NCI-H128 (cell line): ENCODE measurements around the gene ZNF728.
"Not testable (repeated sequence)": the region's sequence is repeated elsewhere in the genome, so short reads cannot be mapped to it uniquely, and the experiment has no call there.

ENCODE experiments used
- DNase-seq: peaks from one replicate; lab custom pipeline; 2025; ENCODE audit not compliant: unreplicated experiment; lab: John Stamatoyannopoulos, UW

The ZNF728 gene

GRCh38 chr19:23002690-23003422 is at the start of gene ZNF728:
TSS of gene ZNF728 (minus strand) at chr19:23003176. CDS start at chr19:23003030, 146 bp downstream.
- DNase-seq = no peak

- DNase-seq = no peak
Measured at GRCh38 chr19:23052349-23052748, 49.4 kb upstream of the ZNF728 start.

GRCh38 chr19:23049256-23049655 is 46.3 kb upstream of the ZNF728 start:
- no peak for DNase-seq

- DNase-seq = no peak
Measured at GRCh38 chr19:23046743-23047142, 43.8 kb upstream of the ZNF728 start.

GRCh38 chr19:23033721-23034120 is 30.7 kb upstream of the ZNF728 start:
- no peak for DNase-seq

- no peak for DNase-seq
Measured at GRCh38 chr19:23015660-23016059, 12.7 kb upstream of the ZNF728 start.

GRCh38 chr19:22994957-22995356 is 8.0 kb downstream of the ZNF728 start:
- not testable (repeated sequence) for DNase-seq

- no peak for DNase-seq
Measured at GRCh38 chr19:22976248-22976647, 26.7 kb downstream of the ZNF728 start.

GRCh38 chr19:22975546-22976136 is 27.3 kb downstream of the ZNF728 start:
- DNase-seq = not testable (repeated sequence)

- no peak for DNase-seq
Measured at GRCh38 chr19:22945560-22945959, 57.4 kb downstream of the ZNF728 start.

GRCh38 chr19:22935151-22935550 is 67.8 kb downstream of the ZNF728 start:
- DNase-seq = no peak

- not testable (repeated sequence) for DNase-seq
Measured at GRCh38 chr19:22927576-22927975, 75.4 kb downstream of the ZNF728 start.

- DNase-seq = not testable (repeated sequence)
Measured at GRCh38 chr19:22925181-22925580, 77.8 kb downstream of the ZNF728 start.
